ENCODE measurements around the gene SH2D3A. TPM values are rescaled to one million over a fixed set of nuclear protein-coding genes. Genes with fewer than 3 reads are reported as not detected.
"Not testable (repeated sequence)": the region's sequence is repeated elsewhere in the genome, so short reads cannot be mapped to it uniquely, and the experiment has no call there.

The SH2D3A gene
- polyA plus RNA-seq, 12 donors: 0.39 to 9.3 (median 1.1) TPM; not detected in 1

DNA sequence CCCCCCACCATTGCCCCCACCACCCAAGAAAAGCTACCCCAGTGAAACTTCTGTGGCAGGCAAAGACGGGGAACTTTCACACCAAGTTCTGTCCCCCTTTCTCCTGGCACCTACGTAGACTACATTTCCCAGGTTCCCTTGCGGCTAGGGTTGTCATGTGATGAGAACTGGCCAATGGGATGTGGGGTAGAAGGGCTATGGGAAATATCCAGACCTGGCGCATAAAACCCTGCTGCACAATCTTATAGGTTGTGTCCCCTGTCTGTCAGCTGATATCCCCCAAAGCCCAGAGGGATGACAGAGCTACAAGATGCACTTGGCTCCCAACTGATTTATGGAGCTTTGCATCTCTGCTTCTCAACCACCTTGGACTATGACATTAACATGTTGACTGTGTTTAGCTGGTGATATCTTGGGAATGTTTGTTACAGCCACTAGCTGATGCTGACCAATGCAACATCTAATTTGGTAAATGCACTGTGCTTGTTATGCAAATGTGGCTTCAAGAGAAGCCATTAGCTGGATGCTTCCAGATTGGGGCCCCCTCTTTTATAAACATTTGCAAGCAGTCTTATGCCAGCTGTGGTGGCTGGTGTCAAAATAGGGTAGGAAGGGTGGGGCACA lies 6.1 kb downstream of the SH2D3A start:
- DNase-seq: no peak

- no peak for DNase-seq
These were observed 6.6 kb downstream of the SH2D3A start for GRCh38 chr19:6760606-6761005.

DNA sequence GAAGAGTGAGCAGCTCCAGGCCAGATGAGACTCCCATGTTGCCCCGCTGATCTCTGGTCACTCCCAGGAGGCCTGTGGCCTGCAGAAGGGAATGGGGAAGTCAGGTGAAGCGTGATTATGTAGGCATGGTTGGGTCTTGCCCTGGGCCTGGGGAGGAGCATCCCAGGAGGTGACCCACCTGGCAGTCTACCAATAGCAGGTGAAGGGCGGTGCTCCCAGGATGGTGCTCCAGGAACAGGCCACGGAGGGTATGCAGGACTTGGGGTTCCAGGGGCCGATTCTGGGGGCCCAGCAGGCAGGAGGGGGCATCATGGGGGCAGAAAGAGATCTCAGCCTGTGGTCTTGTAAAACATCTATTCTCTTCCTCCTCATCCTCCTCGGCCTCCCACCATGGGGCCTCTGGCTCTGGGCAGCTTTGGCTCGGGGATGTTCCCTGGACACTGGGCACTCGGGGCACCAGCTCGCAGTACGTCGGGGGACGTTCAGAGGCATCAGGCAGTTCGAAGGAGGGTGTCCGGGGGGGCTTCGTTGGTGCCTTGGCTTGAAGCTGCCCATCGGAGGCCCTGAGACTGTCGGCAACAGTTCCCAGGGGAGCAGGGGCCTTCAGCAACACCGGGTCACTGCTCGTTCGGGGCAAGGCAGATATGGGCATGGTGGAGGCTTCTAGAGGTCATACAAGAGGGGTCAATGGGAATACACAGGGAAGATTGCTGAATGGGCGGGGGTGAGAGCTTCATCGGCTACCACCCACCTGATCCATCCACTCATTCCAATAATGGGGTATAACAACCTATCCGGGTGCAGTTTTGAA lies 12.4 kb downstream of the SH2D3A start:
- no peak for DNase-seq

GRCh38 chr19:6754136-6754535 lies 13.1 kb downstream of the SH2D3A start:
- no peak for DNase-seq

- DNase-seq: peak; percentile 46
These were observed 13.8 kb downstream of the SH2D3A start for GRCh38 chr19:6753178-6754031.

DNA sequence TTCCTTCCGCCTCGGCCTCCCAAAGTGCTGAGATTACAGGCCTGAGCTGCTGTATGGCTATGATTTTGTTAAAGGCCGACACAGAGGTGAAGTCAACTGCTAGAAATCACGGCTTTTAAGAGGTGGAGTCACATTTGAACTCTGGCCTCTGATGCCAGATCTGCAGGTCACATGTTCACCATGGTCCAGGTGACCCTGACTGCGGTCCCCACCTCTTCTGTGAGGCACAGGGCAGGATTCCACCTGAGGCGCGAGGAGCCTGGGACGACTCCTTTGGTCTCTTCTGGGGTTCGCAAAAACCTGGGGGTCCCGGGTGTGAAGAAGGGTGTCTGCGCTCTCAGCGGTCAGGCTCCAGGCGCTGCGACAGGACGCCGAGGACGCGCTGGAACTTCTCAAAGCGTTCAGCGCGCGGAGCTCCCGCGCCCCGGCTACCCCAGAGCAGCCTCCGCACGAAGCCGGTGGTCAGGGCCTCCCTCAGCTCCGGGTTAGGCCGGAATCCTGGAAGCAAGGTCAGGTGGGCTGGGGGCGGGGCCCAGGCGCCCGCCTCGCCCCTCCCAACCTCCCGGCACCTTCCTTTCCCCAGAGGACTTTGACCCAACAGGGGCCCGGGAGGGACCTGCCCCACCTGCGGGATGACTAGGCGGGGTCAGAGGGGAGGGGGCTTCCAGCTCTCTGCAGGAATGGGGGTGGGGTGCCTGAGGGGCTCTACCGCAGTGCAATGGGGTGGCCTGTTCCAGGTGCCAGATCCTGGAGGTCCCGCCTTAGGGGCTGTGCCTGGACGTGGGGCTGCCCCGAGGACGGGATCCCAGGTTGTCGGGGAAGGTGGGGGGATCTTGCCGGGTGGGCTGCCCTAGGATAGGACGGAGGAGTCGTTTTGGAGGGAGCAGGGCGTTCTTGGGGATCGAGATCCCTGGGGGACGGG lies 14.7 kb downstream of the SH2D3A start:
- DNase-seq: no peak

- DNase-seq: no peak
These were observed 16.0 kb downstream of the SH2D3A start for GRCh38 chr19:6751189-6751588.

DNA sequence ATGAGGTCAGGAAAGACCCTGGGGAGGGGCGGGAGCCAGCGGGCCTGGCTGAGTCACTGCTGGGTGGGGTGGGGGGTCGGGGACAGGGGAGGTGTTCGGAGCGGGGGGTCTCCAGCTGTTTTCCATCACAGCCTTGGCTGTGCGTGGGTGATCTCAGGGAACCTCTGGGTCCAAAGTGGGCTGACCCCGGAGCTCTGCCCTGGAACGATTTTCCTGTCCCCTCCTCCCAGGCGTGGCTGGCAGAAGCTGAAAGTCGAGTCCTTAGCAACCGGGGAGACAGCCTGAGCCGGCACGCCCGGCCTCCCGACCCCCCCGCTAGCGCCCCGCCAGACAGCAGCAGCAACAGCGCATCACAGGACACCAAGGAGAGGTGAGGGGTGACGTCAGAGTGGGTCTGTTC lies 17.2 kb downstream of the SH2D3A start:
- peak; percentile 73 for DNase-seq

DNA sequence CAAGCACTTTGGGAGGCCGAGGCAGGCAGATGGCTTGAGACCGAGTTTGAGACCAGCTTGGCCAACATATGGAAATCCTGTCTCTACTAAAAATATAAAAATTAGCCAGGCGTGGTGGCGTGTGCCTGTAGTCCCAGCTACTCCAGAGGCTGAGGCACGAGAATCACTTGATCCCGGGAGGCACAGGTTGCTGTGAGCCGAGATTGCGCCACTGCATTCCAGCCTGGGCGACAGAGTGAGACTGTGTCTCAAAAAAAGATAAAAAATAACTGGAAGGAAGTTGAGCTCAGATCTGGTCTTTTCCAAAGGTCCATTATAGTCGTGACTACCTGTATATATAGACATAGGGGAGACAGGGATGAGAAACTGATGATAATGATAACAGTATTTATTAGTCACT lies 18.7 kb downstream of the SH2D3A start:
- DNase-seq: not testable (repeated sequence)

- DNase-seq: no peak
These were observed 21.3 kb downstream of the SH2D3A start for GRCh38 chr19:6745965-6746364.

DNA sequence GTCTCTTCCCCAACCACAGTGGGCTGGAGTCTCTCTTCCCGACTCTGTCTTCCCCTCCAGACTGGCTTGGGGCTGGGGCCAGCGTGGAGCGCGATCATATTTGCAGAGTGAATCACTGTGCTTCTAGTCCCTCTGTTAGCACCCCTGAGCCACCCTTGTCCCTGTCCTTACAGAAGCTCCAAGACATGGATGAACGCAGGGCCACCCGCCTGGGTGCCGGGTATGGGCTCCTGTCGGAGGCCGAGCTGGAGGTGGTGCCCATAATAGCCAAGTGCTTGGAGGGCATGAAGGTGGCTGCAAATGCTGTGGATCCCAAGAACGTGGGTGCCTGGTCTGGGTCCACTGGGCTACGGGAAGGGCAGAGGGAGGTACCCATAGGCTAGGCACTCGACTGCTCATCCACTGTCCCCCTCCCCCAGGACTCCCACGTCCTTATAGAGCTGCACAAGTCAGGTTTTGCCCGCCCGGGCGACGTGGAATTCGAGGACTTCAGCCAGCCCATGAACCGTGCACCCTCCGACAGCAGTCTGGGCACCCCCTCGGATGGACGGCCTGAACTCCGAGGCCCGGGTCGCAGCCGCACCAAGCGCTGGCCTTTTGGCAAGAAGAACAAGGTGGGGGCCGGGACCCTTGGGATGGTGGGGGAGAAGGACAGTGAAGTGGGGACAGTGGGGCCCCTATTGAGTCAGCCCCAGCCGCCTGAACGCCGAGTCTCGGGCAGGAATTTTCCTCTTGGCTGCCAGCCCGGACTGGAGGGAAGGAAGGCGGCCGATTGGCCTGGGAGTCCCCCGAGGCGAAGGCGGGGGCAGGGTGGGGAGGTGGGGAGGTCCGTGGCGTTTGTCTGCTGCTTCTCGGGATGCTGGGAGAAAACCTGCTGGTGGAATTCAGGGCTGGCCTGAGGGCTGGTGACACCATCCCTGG lies 22.6 kb downstream of the SH2D3A start:
- peak; percentile 93 for DNase-seq

- DNase-seq: no peak
These were observed 23.4 kb downstream of the SH2D3A start for GRCh38 chr19:6743714-6744380.

- DNase-seq: no peak
These were observed 24.2 kb downstream of the SH2D3A start for GRCh38 chr19:6743066-6743465.

DNA sequence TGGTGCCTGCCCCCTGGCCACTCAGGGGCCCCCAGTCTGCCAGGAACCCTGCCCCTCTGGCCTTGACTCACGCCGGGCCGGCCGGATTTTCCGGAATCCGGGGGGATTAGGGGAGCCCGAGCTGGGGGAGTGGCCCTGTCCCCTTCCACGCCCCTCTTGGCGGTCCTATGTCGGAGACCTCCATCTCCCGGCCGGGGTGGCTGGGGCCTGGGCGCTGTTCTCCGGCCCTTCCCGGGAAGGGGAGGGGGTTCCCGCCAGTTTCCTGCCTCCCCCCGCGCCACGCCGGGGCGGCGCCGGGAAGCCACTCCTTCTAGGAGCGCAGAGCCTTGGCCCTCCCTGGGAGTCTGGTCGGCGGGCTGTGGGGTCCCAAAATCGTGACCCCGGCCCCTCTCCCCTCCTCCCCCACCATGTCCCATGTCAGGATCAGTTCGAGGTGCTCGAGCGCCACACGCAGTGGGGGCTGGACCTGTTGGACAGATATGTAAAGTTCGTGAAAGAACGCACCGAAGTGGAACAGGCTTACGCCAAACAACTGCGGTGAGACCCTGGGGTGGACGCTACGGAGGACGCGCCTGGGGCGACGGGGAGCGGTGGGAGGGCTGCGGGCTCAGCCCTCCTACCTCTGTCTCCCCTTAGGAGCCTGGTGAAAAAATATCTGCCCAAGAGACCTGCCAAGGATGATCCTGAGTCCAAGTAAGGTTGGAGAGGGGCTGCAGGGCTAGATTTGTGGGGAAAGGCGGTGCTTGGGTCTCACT lies 26.5 kb downstream of the SH2D3A start:
- peak; percentile 69 for DNase-seq

DNA sequence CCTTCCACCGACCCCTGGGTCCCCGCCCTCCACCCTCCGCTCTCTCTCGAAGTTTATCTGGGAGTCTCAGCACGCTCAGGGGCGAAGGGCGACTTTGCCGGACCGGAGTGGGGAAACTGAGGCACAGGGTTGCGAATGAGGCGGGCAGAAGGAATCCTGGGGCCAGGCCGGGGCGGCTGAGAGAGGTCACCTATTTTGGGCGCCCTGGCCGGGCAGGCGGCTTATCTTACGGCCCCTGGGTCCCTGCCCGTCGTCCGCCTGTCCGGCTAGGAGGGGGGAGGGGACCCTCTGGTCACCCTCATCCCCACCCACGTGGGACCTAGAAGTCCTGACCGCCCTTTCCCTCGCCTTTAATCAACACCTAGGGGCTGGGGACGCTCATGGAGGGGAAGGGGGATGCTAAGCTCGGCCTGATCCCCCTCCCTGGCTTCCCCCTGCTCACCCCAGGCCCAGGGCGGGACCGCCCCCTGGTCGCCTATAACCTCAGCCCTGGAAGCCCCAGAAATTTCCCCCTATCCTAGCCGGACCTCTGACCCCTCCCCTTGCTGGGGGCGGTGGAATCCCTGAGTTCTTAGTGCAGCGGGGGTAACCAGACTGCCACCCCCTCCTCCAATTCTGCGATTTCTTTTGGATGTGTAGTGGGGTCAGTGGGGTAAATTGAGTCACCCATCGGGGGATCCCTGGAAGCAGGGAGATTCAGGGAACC lies 27.2 kb downstream of the SH2D3A start:
- peak; percentile 42 for DNase-seq

DNA sequence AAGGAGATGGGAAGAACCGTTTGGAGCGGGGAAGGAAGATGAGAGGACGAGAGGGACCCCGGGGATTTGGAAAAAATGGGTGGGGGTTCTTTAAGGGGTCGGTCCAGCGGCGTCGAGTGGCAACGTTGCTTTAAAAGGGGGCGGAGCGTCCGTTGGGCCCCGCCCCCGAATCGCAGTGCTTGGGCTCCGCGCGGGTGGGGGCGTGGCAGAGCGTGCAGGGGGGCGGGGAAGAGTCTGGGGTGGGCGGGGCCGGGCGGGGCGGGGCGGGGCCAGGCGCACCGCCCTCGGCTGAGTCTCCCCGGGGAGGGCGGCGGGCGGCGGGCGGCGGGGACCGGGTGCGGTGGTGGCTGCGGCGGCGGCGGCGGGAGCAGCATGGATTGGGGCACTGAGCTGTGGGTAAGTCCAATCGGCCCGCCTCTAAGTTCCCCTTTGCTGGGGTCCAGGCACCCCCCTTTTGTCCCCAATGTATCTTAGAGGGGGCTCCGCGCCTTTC lies 27.8 kb downstream of the SH2D3A start, which contains the start of gene TRIP10:
Gene TRIP10 (plus strand): TSS at position 291 of the 493 bp plus-strand sequence. CDS start 82 bp downstream, at position 373.
- peak; percentile 92 for DNase-seq

DNA sequence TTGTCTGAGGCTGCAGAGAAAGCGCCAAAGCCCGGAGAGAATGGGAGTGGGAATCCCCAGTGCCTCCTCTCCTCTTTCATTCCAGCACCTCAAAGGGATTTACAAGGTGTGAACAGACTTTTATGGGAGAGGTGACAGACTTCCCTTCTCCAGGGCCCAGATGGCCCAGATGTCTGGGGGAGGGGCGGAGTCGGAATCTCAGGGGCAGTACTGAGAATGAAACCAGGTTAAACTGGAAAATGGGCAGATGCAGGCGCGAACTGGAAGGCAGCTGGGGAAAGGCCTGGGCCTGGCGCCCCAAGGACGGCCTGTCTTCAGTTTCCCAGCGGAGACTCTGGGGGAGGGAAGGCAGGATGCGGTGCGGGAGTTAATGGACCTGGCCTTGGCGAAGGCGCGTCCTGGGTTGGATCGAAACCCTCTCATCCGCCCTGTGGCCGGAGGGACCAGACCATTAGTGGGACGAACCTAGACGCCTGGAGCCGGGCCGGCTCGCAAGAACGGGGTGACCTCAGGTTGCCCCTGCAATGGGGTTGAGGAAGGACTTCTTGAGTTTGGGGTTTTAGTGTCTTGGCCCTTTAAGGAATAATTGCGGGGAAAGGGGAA lies 28.3 kb downstream of the SH2D3A start:
- no peak for DNase-seq
